Right atrium auricular region (tissue), 2 donors: ENCODE results near the gene SMIM8. TPM values are rescaled to one million over a fixed set of nuclear protein-coding genes. Genes with fewer than 3 reads are reported as not detected.

Experiments used
- DNase-seq: peaks from one replicate; pipeline ENCODE4 v3.0.0-alpha.2; 2019; ENCODE audit warnings: low spot score
- H3K27ac ChIP-seq, 2 donors: fragments of 200-600 bp; sonication (generic); 1 replicate in 1 of 2; 2 replicates in 1 of 2; pipeline ENCODE4 v1.5.1; 2016 to 2019
- H3K27me3 ChIP-seq, 2 donors: fragments of 200-600 bp; sonication (generic); one replicate each; pipeline versions ENCODE4 v1.5.1 to v1.6.0; 2017 to 2019
- H3K36me3 ChIP-seq: fragments of 200-600 bp; sonication (generic); one replicate; pipeline ENCODE4 v1.5.1; 2016
- H3K4me1 ChIP-seq, 2 donors: fragments of 200-600 bp; sonication (generic); one replicate each; pipeline versions ENCODE4 v1.5.1 to v1.6.0; 2017 to 2019
- H3K4me3 ChIP-seq, 2 donors: fragments of 200-600 bp; sonication (generic); 1 replicate in 1 of 2; 2 replicates in 1 of 2; pipeline ENCODE4 v1.5.1; 2017 to 2019; ENCODE audit warnings: mild to moderate bottlenecking in 1 of 2, moderate library complexity in 1 of 2
- H3K9me3 ChIP-seq, 2 donors: fragments of 200-600 bp; sonication (generic); one replicate each; pipeline ENCODE4 v1.5.1; 2019
- total RNA-seq, 2 donors: library from RNA; depleted of rRNA; stranded (reverse); fragments of >200 nt; gene quantifications; one replicate each; pipeline ENCODE4 v1.1.0, GENCODE V29; 2016
- TF ChIP-seq, protein P1 (sequence below), 2 donors: fragments of 200-600 bp; sonication (generic); IDR thresholded peaks; one replicate each; pipeline ENCODE4 v1.5.1; 2019; ENCODE audit warnings: antibody characterized with exemption in 2 of 2

Gene SMIM8
- total RNA-seq, 2 donors from 2014 or later = 8.0 to 12.1 TPM

DNA sequence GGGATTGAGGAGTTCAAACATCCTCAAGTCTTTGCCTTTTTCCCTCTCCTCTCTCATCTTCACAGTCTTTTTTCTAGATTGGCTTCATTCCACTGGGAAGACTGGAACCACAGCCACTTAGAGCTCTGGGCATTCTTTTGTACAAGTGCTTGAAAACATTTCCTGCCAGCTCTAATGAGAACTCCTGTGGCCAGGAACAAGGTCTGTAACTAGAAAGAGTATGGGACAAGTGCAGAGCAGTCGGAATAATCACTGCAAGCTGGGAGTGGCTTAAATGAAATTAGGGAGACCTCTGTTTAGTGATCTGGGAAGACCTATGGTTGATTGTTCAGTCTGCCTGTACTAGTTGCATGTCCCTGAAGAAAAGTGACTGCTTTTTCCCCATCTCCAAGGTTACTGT is 41.0 kb upstream of the SMIM8 start:
- no peaks in the 10 kb centered on the region for H3K9me3 ChIP-seq
- no peak overlapping the region for H3K4me3 ChIP-seq
- H3K4me1 ChIP-seq = no peaks in the 10 kb centered on the region
- DNase-seq = no peak
- no peaks in the 10 kb centered on the region for H3K36me3 ChIP-seq
- H3K27me3 ChIP-seq = no peaks in the 10 kb centered on the region
- no peak overlapping the region for H3K27ac ChIP-seq
- TF ChIP-seq, protein P1, sequence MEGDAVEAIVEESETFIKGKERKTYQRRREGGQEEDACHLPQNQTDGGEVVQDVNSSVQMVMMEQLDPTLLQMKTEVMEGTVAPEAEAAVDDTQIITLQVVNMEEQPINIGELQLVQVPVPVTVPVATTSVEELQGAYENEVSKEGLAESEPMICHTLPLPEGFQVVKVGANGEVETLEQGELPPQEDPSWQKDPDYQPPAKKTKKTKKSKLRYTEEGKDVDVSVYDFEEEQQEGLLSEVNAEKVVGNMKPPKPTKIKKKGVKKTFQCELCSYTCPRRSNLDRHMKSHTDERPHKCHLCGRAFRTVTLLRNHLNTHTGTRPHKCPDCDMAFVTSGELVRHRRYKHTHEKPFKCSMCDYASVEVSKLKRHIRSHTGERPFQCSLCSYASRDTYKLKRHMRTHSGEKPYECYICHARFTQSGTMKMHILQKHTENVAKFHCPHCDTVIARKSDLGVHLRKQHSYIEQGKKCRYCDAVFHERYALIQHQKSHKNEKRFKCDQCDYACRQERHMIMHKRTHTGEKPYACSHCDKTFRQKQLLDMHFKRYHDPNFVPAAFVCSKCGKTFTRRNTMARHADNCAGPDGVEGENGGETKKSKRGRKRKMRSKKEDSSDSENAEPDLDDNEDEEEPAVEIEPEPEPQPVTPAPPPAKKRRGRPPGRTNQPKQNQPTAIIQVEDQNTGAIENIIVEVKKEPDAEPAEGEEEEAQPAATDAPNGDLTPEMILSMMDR (IDR thresholded peaks at IDR 0.05) = no peak

DNA sequence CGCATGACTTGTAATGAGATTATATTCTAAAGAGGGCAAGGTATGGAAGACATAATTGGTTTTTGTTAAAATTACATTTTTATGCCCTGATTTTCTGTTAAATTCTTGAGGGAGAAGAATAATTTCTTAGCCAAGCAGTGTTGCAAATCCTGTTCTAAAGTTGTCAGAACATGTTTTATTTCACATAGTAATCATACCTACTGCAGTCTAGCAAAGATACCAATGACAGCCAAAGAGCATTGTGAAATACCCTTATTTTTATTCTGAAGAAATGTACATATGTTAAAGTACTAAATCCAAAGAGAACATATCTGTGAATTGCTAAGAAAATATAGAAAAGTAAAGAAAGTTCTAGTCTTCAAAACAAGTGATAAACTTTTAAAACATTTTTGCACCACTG is 39.6 kb upstream of the SMIM8 start:
- Histone ChIP-seq H3K9me3 (no peaks in the 10 kb centered on the region), H3K27me3 (no peaks in the 10 kb centered on the region), H3K4me1 (no peaks in the 10 kb centered on the region), H3K36me3 (no peaks in the 10 kb centered on the region), H3K4me3 (no peak overlapping the region), H3K27ac (no peak overlapping the region)
- DNase-seq = no peak
- TF ChIP-seq, protein P1 (IDR thresholded peaks at IDR 0.05) = no peak

DNA sequence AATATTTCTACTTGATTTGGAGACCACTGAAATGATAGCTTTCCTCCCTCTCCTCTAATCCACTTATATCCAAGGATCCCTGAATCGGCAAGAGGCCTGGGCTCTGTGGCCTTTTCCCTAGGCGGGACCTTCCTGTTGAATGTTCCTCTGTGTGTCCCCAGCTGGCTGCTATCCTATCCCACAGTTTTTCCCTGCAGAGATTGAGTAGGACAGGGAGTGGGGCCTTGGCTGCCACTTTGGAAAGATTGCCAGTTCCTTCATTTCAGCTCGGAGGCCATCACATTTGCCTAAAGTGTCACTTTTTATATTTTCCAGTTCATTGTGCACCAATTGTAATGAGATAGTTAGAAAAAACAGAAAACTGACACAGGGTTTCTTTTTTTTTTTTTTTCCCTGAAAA is 38.9 kb upstream of the SMIM8 start:
- Histone ChIP-seq H3K27ac (no peak overlapping the region), H3K4me1 (no peaks in the 10 kb centered on the region), H3K36me3 (no peaks in the 10 kb centered on the region), H3K9me3 (no peaks in the 10 kb centered on the region), H3K4me3 (no peak overlapping the region), H3K27me3 (no peaks in the 10 kb centered on the region)
- no peak for DNase-seq
- TF ChIP-seq, protein P1 (IDR thresholded peaks at IDR 0.05) = no peak

DNA sequence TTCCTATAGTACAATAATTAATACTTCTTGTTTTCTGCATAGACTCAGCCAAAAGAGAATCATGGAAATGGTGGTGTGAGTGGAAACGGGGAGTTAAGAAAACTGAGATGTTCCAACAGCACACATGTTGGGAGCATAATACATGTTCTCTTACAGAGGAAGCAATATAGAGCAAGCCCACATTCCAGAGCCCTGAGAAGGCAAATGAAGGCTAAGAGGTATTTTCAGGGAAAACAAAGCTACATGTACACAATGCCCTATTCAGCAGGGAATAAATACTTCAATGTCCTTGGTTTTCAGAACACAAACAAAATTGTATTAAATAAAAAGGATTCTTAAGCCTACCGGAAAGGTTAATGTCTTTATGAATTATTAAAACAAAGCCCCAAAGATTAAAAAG is 35.1 kb upstream of the SMIM8 start:
- Histone ChIP-seq H3K36me3 (no peaks in the 10 kb centered on the region), H3K27ac (no peak overlapping the region), H3K4me3 (no peak overlapping the region), H3K27me3 (no peaks in the 10 kb centered on the region), H3K9me3 (no peaks in the 10 kb centered on the region), H3K4me1 (no peaks in the 10 kb centered on the region)
- no peak for DNase-seq
- TF ChIP-seq, protein P1 (IDR thresholded peaks at IDR 0.05) = no peak

DNA sequence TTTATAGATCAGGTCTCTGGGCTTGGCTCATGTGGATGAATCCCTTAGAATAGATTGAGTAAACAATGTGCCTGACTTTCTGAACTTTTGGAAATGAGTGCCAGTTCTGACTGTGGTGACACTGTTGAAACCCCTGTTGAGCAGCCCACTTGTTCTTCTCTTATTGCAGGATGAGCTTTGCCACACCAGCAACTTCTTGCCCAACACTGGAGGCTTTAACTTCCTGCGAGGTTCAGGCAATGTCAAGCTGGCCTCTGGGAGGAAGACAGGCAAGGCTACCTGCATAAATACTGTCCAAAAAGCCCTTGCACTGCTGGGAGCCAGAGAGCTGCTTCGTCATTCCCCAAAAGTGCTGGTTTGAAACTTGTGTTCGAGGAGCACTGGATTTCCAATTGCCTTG is 32.8 kb upstream of the SMIM8 start:
- no peak overlapping the region for H3K27ac ChIP-seq
- no peaks in the 10 kb centered on the region for H3K27me3 ChIP-seq
- no peak for DNase-seq
- H3K36me3 ChIP-seq = no peaks in the 10 kb centered on the region
- no peaks in the 10 kb centered on the region for H3K4me1 ChIP-seq
- H3K4me3 ChIP-seq = no peak overlapping the region
- no peaks in the 10 kb centered on the region for H3K9me3 ChIP-seq
- TF ChIP-seq, protein P1 (IDR thresholded peaks at IDR 0.05) = no peak

GRCh38 chr6:87291883-87292282 is 30.5 kb upstream of the SMIM8 start:
- Histone ChIP-seq H3K4me1 (no peaks in the 10 kb centered on the region), H3K9me3 (no peaks in the 10 kb centered on the region), H3K27ac (no peak overlapping the region), H3K27me3 (no peaks in the 10 kb centered on the region), H3K36me3 (no peaks in the 10 kb centered on the region), H3K4me3 (no peak overlapping the region)
- no peak for DNase-seq
- TF ChIP-seq, protein P1 (IDR thresholded peaks at IDR 0.05) = no peak
